HEK293T (cell line): ENCODE data around the gene BLOC1S3.

Experiments used
- CTCF ChIA-PET: fragments of 350-600 bp; formaldehyde crosslinking; extraction: SDS; loops from one replicate; lab custom pipeline; 2021; ENCODE audit warnings: antibody characterized with exemption, inconsistent platforms; lab: Yijun Ruan, JAX
- POLR2A ChIA-PET: fragments of 350-600 bp; formaldehyde crosslinking; extraction: SDS; loops from one replicate; lab custom pipeline; 2020; ENCODE audit warnings: antibody characterized with exemption, inconsistent platforms; lab: Yijun Ruan, JAX
- DNase-seq: peaks from one replicate; pipeline ENCODE4 v3.0.0; 2012; ENCODE audit warnings: mixed read lengths; ENCODE audit errors: extremely low spot score
- ARNT ChIP-seq: fragments of 450-650 bp; IDR thresholded peaks from 2 replicates; pipeline ENCODE4 v1.6.1; 2017; ENCODE audit warnings: mild to moderate bottlenecking
- BHLHE40 ChIP-seq: fragments of 450-650 bp; IDR thresholded peaks from 2 replicates; pipeline ENCODE4 v1.6.1; 2016; ENCODE audit warnings: mild to moderate bottlenecking, moderate library complexity, borderline replicate concordance
- CTBP1 ChIP-seq: fragments of 450-650 bp; IDR thresholded peaks from 2 replicates; pipeline ENCODE4 v1.6.1; 2016; ENCODE audit warnings: borderline replicate concordance
- ELF4 ChIP-seq: fragments of 450-650 bp; IDR thresholded peaks from 2 replicates; pipeline ENCODE4 v1.6.1; 2017; ENCODE audit warnings: antibody characterized with exemption
- FOXA1 ChIP-seq: fragments of 450-650 bp; IDR thresholded peaks from 2 replicates; pipeline ENCODE4 v1.6.1; 2016; ENCODE audit warnings: mild to moderate bottlenecking
- FOXK2 ChIP-seq: fragments of 450-650 bp; IDR thresholded peaks from 2 replicates; pipeline ENCODE4 v1.6.1; 2016; ENCODE audit warnings: mild to moderate bottlenecking
- FOXM1 ChIP-seq: fragments of 450-650 bp; IDR thresholded peaks from 2 replicates; pipeline ENCODE4 v1.6.1; 2017; ENCODE audit warnings: mild to moderate bottlenecking, borderline replicate concordance
- HDGF ChIP-seq: fragments of 450-650 bp; IDR thresholded peaks from 2 replicates; pipeline ENCODE4 v1.6.1; 2017; ENCODE audit warnings: antibody characterized with exemption, borderline replicate concordance
- L3MBTL2 ChIP-seq: fragments of 450-650 bp; conservative IDR thresholded peaks from 2 replicates; pipeline ENCODE4 v1.6.1; 2016; ENCODE audit warnings: mild to moderate bottlenecking
- LEF1 ChIP-seq: fragments of 450-650 bp; IDR thresholded peaks from 2 replicates; pipeline ENCODE4 v1.6.1; 2017; ENCODE audit warnings: mild to moderate bottlenecking, borderline replicate concordance
- NFRKB ChIP-seq: fragments of 450-650 bp; IDR thresholded peaks from 2 replicates; pipeline ENCODE4 v1.6.1; 2016; ENCODE audit warnings: mild to moderate bottlenecking, moderate library complexity
- PKNOX1 ChIP-seq: fragments of 450-650 bp; IDR thresholded peaks from 2 replicates; pipeline ENCODE4 v1.6.1; 2016
- SP1 ChIP-seq: fragments of 450-650 bp; IDR thresholded peaks from 2 replicates; pipeline ENCODE4 v1.6.1; 2017
- SUZ12 ChIP-seq: fragments of 450-650 bp; IDR thresholded peaks from 2 replicates; pipeline ENCODE4 v1.6.1; 2016; ENCODE audit warnings: mild to moderate bottlenecking
- TARDBP ChIP-seq: fragments of 450-650 bp; IDR thresholded peaks from 2 replicates; pipeline ENCODE4 v1.6.1; 2016
- ZNF384 ChIP-seq: fragments of 450-650 bp; IDR thresholded peaks from 2 replicates; pipeline ENCODE4 v1.6.1; 2016

BLOC1S3 gene

GRCh38 chr19:45133661-45134060 lies 44.9 kb upstream of the BLOC1S3 start:
- DNase-seq = no peak
- TF ChIP-seq ELF4 = no peak
- no peak for TF ChIP-seq TARDBP
- no peak for TF ChIP-seq CTBP1
- no peak for TF ChIP-seq FOXM1
- TF ChIP-seq L3MBTL2 = no peak
- no peak for TF ChIP-seq PKNOX1
- no peak for TF ChIP-seq NFRKB
- no peak for TF ChIP-seq LEF1
- no peak for TF ChIP-seq HDGF
- TF ChIP-seq ARNT = no peak
- no peak for TF ChIP-seq FOXA1
- CTCF ChIA-PET = interaction anchor here (1.5 kb wide), 1 partner anchor 9 kb away, joined by 3 read pairs; no protein-coding TSS in a partner anchor
- POLR2A ChIA-PET = no interaction called here

- TF ChIP-seq LEF1 = no peak
- TF ChIP-seq ZNF384 = no peak
- TF ChIP-seq CTBP1 = no peak
- no peak for TF ChIP-seq FOXA1
- TF ChIP-seq SP1 = no peak
- TF ChIP-seq ARNT = no peak
- TF ChIP-seq PKNOX1 = no peak
- no peak for TF ChIP-seq L3MBTL2
- no peak for TF ChIP-seq FOXK2
- TF ChIP-seq TARDBP = no peak
- no peak for TF ChIP-seq BHLHE40
- TF ChIP-seq NFRKB = no peak
- no peak for TF ChIP-seq FOXM1
- TF ChIP-seq HDGF = no peak
- no peak for TF ChIP-seq SUZ12
- no peak for TF ChIP-seq ELF4
- POLR2A ChIA-PET = no interaction called here
- CTCF ChIA-PET = interaction anchor here (1.5 kb wide), 1 partner anchor 10 kb away, joined by 3 read pairs; no protein-coding TSS in a partner anchor
- no peak for DNase-seq
Measured at GRCh38 chr19:45135176-45135885, 43.3 kb upstream of the BLOC1S3 start.

GRCh38 chr19:45136507-45137178 lies 41.9 kb upstream of the BLOC1S3 start:
- TF ChIP-seq HDGF (no peak), ELF4 (no peak), ZNF384 (no peak), ARNT (no peak), TARDBP (no peak), SP1 (no peak), FOXK2 (no peak)
- no peak for DNase-seq
- POLR2A ChIA-PET = no interaction called here
- CTCF ChIA-PET = no interaction called here

- no peak for TF ChIP-seq TARDBP
- TF ChIP-seq ELF4 = no peak
- TF ChIP-seq FOXA1 = no peak
- TF ChIP-seq PKNOX1 = no peak
- TF ChIP-seq ZNF384 = no peak
- no peak for TF ChIP-seq ARNT
- no peak for TF ChIP-seq HDGF
- no peak for TF ChIP-seq SUZ12
- no peak for TF ChIP-seq FOXM1
- TF ChIP-seq SP1 = no peak
- ChIA-PET CTCF (no interaction called here), POLR2A (no interaction called here)
- DNase-seq = no peak
Measured at GRCh38 chr19:45137179-45137761, 41.3 kb upstream of the BLOC1S3 start.

- ChIA-PET POLR2A (no interaction called here), CTCF (no interaction called here)
- DNase-seq = no peak
- no peak for TF ChIP-seq ARNT
- no peak for TF ChIP-seq HDGF
- no peak for TF ChIP-seq SP1
- TF ChIP-seq ZNF384 = no peak
- TF ChIP-seq PKNOX1 = no peak
- TF ChIP-seq SUZ12 = no peak
- TF ChIP-seq CTBP1 = no peak
- TF ChIP-seq ELF4 = no peak
- no peak for TF ChIP-seq NFRKB
Measured at GRCh38 chr19:45138303-45138751, 40.3 kb upstream of the BLOC1S3 start.
